CD14-positive monocyte (primary cell): ENCODE results near the gene FOXN4. TPM values are rescaled to one million over a fixed set of nuclear protein-coding genes. Genes with fewer than 3 reads are reported as not detected.

Experiments used
- DNase-seq, 3 donors: peaks; one replicate each; pipeline ENCODE4 v3.0.0-alpha.2; 2011 to 2022
- H2AFZ ChIP-seq: 2 replicates; pipeline ENCODE4 v1.6.0; 2012; ENCODE audit warnings: mild to moderate bottlenecking, low read depth, low read length, inconsistent platforms; ENCODE audit not compliant: insufficient read depth, poor library complexity, severe bottlenecking
- H3K27ac ChIP-seq, 2 donors: 1 replicate in 1 of 2; 2 replicates in 1 of 2; pipeline ENCODE4 v1.5.1; 2012 to 2013; ENCODE audit warnings: low read length in 2 of 2, control low read depth in 1 of 2, inconsistent platforms in 1 of 2, low read depth in 1 of 2, mild to moderate bottlenecking in 1 of 2
- H3K27me3 ChIP-seq, 2 donors: one replicate each; pipeline versions ENCODE4 v1.6.0 to v1.6.1; 2011 to 2013; ENCODE audit warnings: low read length in 2 of 2; ENCODE audit not compliant: control insufficient read depth in 2 of 2, insufficient read depth in 2 of 2
- H3K36me3 ChIP-seq, 2 donors: replicated peaks in 1 of 2; 1 replicate in 1 of 2; 2 replicates in 1 of 2; pipeline versions ENCODE4 v1.5.1 to v1.6.1; 2012 to 2013; ENCODE audit warnings: low read length in 2 of 2, control low read depth in 1 of 2, inconsistent platforms in 1 of 2, mild to moderate bottlenecking in 1 of 2; ENCODE audit not compliant: insufficient read depth in 2 of 2, control insufficient read depth in 1 of 2
- H3K4me1 ChIP-seq, 2 donors: 1 replicate in 1 of 2; 2 replicates in 1 of 2; pipeline versions ENCODE4 v1.5.1 to v1.6.1; 2012 to 2013; ENCODE audit warnings: low read length in 2 of 2, control low read depth in 1 of 2, inconsistent platforms in 1 of 2, mild to moderate bottlenecking in 1 of 2, moderate library complexity in 1 of 2; ENCODE audit not compliant: insufficient read depth in 2 of 2, control insufficient read depth in 1 of 2
- H3K4me2 ChIP-seq: replicated peaks from 2 replicates; pipeline ENCODE3; 2012; ENCODE audit warnings: low read length, moderate library complexity, mild to moderate bottlenecking; ENCODE audit not compliant: poor library complexity, severe bottlenecking; ENCODE audit errors: extremely low read depth
- H3K4me3 ChIP-seq, 3 experiments: fragments of 200-600 bp in 1 of 3; sonication (generic) in 1 of 3; replicated peaks in 1 of 3; 1 replicate in 2 of 3; 2 replicates in 1 of 3; pipeline ENCODE4 v1.5.1; 2011 to 2013; ENCODE audit warnings: low read length in 3 of 3, mild to moderate bottlenecking in 3 of 3, control low read depth in 2 of 3, low read depth in 2 of 3, inconsistent platforms in 1 of 3, moderate library complexity in 1 of 3
- H3K79me2 ChIP-seq: 2 replicates; pipeline ENCODE4 v1.6.0; 2012; ENCODE audit warnings: mild to moderate bottlenecking, control low read depth, inconsistent platforms, low read length, moderate library complexity; ENCODE audit not compliant: insufficient read depth
- H3K9ac ChIP-seq: 2 replicates; pipeline ENCODE4 v1.6.0; 2017; ENCODE audit warnings: low read length, mild to moderate bottlenecking; ENCODE audit not compliant: insufficient read depth, poor library complexity, severe bottlenecking
- H3K9me3 ChIP-seq, 2 donors: replicated peaks in 1 of 2; 1 replicate in 1 of 2; 2 replicates in 1 of 2; pipeline versions ENCODE4 v1.5.1 to v1.6.1; 2012 to 2013; ENCODE audit warnings: low read length in 2 of 2, control low read depth in 1 of 2; ENCODE audit not compliant: control insufficient read depth in 1 of 2, insufficient read depth in 1 of 2
- H4K20me1 ChIP-seq: 2 replicates; pipeline ENCODE4 v1.6.0; 2012; ENCODE audit warnings: mild to moderate bottlenecking, low read length, control low read depth, moderate library complexity; ENCODE audit not compliant: insufficient read depth
- H3K27ac Mint-ChIP-seq, 7 donors: one replicate each; pipeline ENCODE4 v1.8.0; 2020; ENCODE audit warnings: mild to moderate bottlenecking in 7 of 7, mixed read lengths in 7 of 7, moderate library complexity in 6 of 7, inconsistent platforms in 2 of 7
- H3K27me3 Mint-ChIP-seq, 3 donors: one replicate each; pipeline ENCODE4 v1.8.0; 2021 to 2022; ENCODE audit warnings: low read depth in 3 of 3, mild to moderate bottlenecking in 3 of 3, mixed read lengths in 3 of 3, moderate library complexity in 3 of 3, inconsistent platforms in 1 of 3
- H3K36me3 Mint-ChIP-seq, 2 donors: one replicate each; pipeline ENCODE4 v1.8.0; 2020; ENCODE audit warnings: mixed read lengths in 2 of 2, inconsistent platforms in 1 of 2, mild to moderate bottlenecking in 1 of 2
- H3K4me1 Mint-ChIP-seq: one replicate; pipeline ENCODE4 v1.8.0; 2020; ENCODE audit warnings: mild to moderate bottlenecking, mixed read lengths
- H3K4me3 Mint-ChIP-seq, 2 donors: one replicate each; pipeline ENCODE4 v1.8.0; 2020; ENCODE audit warnings: mild to moderate bottlenecking in 2 of 2, mixed read lengths in 2 of 2, moderate library complexity in 1 of 2
- H3K9me3 Mint-ChIP-seq, 7 donors: one replicate each; pipeline ENCODE4 v1.8.0; 2020 to 2022; ENCODE audit warnings: mixed read lengths in 7 of 7, mild to moderate bottlenecking in 6 of 7, moderate library complexity in 6 of 7, inconsistent platforms in 2 of 7
- WGBS: methylation state at CpG from one replicate; pipeline ENCODE4 v1.1.5; 2013; ENCODE audit warnings: missing lambda C conversion rate; ENCODE audit not compliant: insufficient coverage; 5-methylcytosine and 5-hydroxymethylcytosine counted together
- intact Hi-C, 2 donors: fragments of 100-400 bp; cut with micrococcal nuclease; formaldehyde crosslinking; loops; one replicate each; pipeline versions ENCODE4 v1.15.0 to v1.15.1; 2023
- polyA plus RNA-seq, 3 donors: library from polyadenylated mRNA; depleted of rRNA in 1 of 3; unstranded in 2 of 3; stranded (reverse) in 1 of 3; fragments of 300-500 nt in 2 of 3; fragments of >200 nt in 1 of 3; fragmentation: Illumina TruSeq in 2 of 3; gene quantifications; 1 replicate in 2 of 3; 2 replicates in 1 of 3; pipeline ENCODE4 v1.2.3, GENCODE V29; 2012 to 2021
- TF ChIP-seq, protein P1 (sequence below): fragments of 200-600 bp; IDR thresholded peaks from one replicate; pipeline ENCODE4 v1.8.0; 2022; ENCODE audit warnings: antibody characterized with exemption, mild to moderate bottlenecking

Gene FOXN4
- polyA plus RNA-seq, 3 donors: not detected

- H2AFZ ChIP-seq: no peak overlapping the region
- Mint-ChIP-seq H3K27me3 (peaks cover 26 to 29% (median 28%) of the 10 kb centered on the region in 3 donors), H3K9me3 (no peaks in the 10 kb centered on the region), H3K27ac (no peak overlapping the region), H3K4me1 (no peaks in the 10 kb centered on the region), H3K4me3 (no peak overlapping the region), H3K36me3 (no peaks in the 10 kb centered on the region)
- intact Hi-C loops: no loop called here
- H3K9ac ChIP-seq: no peak overlapping the region
- H4K20me1 ChIP-seq: no peaks in the 10 kb centered on the region
- TF ChIP-seq, protein P1, sequence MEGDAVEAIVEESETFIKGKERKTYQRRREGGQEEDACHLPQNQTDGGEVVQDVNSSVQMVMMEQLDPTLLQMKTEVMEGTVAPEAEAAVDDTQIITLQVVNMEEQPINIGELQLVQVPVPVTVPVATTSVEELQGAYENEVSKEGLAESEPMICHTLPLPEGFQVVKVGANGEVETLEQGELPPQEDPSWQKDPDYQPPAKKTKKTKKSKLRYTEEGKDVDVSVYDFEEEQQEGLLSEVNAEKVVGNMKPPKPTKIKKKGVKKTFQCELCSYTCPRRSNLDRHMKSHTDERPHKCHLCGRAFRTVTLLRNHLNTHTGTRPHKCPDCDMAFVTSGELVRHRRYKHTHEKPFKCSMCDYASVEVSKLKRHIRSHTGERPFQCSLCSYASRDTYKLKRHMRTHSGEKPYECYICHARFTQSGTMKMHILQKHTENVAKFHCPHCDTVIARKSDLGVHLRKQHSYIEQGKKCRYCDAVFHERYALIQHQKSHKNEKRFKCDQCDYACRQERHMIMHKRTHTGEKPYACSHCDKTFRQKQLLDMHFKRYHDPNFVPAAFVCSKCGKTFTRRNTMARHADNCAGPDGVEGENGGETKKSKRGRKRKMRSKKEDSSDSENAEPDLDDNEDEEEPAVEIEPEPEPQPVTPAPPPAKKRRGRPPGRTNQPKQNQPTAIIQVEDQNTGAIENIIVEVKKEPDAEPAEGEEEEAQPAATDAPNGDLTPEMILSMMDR: peak; percentile 19
- no peaks in the 10 kb centered on the region for H3K36me3 ChIP-seq
- H3K27ac ChIP-seq: no peak overlapping the region
- H3K4me1 ChIP-seq: no peaks in the 10 kb centered on the region
- peaks cover 6 to 18% of the 10 kb centered on the region in 2 donors for H3K27me3 ChIP-seq
- no peak overlapping the region for H3K4me2 ChIP-seq
- DNase-seq: no peak
- H3K79me2 ChIP-seq: no peaks in the 10 kb centered on the region
- H3K4me3 ChIP-seq: no peak overlapping the region
- WGBS: 67% methylated on average over 1 of the region's 2 CpGs
- no peaks in the 10 kb centered on the region for H3K9me3 ChIP-seq
Observed at GRCh38 chr12:109302358-109302757, 6.7 kb downstream of the FOXN4 start.

DNA sequence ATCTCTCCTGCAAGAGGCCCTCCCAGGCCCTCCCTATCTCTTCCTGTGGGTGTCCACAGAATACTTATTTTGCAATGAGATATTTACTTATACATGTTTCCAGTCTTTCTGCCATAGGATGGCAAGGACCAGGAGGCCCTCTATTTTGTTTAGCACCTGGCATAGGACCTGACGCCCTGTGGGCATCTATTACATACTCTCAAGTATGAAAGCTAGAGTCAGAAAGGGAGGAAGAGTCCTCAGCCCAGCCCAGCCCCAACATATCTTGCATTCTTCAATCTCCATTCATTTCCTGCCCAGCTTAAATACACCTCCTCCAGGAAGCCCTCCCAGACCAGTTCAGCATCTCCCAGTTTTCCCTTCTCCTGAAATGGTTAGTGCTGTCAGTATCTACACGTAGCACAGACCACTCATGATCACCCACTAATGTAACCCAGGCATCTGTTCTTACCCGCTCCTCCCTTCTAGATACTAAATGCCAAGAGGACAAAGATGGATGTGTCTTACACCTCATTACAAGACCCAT is 7.4 kb downstream of the FOXN4 start:
- TF ChIP-seq, protein P1: no peak
- Mint-ChIP-seq H3K27me3 (peaks cover 20 to 24% (median 22%) of the 10 kb centered on the region in 3 donors), H3K4me3 (no peak overlapping the region), H3K27ac (peak overlapping the region in 3 of 7 donors; percentile 3 to 72 (median 60)), H3K36me3 (no peaks in the 10 kb centered on the region), H3K4me1 (no peaks in the 10 kb centered on the region), H3K9me3 (no peaks in the 10 kb centered on the region)
- Histone ChIP-seq H3K27ac (no peak overlapping the region), H4K20me1 (no peaks in the 10 kb centered on the region), H3K4me3 (no peak overlapping the region), H3K9ac (no peak overlapping the region), H3K4me1 (no peaks in the 10 kb centered on the region), H3K79me2 (no peaks in the 10 kb centered on the region), H2AFZ (no peak overlapping the region), H3K27me3 (peaks cover 3 to 12% of the 10 kb centered on the region in 2 donors), H3K36me3 (no peaks in the 10 kb centered on the region), H3K4me2 (no peak overlapping the region), H3K9me3 (no peaks in the 10 kb centered on the region)
- DNase-seq: no peak
- WGBS: 100% methylated on average over 1 of the region's 3 CpGs
- intact Hi-C loops: no loop called here
